NB4 (cell line): Measurements from ENCODE around the gene PRKG1.

Experiments
- CTCF ChIP-seq: IDR thresholded peaks from one replicate; pipeline ENCODE4 v1.5.1; 2012; ENCODE audit warnings: low read depth, low read length
- MAX ChIP-seq: IDR thresholded peaks from 2 replicates; pipeline ENCODE4 v1.6.1; 2011; ENCODE audit warnings: low read depth, low read length
- POLR2A ChIP-seq: IDR thresholded peaks from 2 replicates; pipeline ENCODE4 v1.6.1; 2011; ENCODE audit warnings: mild to moderate bottlenecking; ENCODE audit not compliant: insufficient read length; ENCODE audit errors: extremely low read depth

GRCh38 chr10:51716981-51717380, 642.7 kb downstream of the PRKG1 start:
- TF ChIP-seq CTCF (no peak), MAX (no peak), POLR2A (no peak)
